Adrenal gland (tissue), 5 donors: ENCODE measurements around the gene MSS51.

ENCODE experiments used
- POLR2A ChIP-seq, 2 donors: fragments of 450-650 bp; IDR thresholded peaks; one replicate each; pipeline ENCODE4 v1.6.1; 2017; ENCODE audit warnings: antibody characterized with exemption in 2 of 2, mild to moderate bottlenecking in 2 of 2, moderate library complexity in 1 of 2
- TF ChIP-seq, protein P1 (sequence below), 6 experiments: fragments of 450-650 bp in 4 of 6; fragments of 200-600 bp in 2 of 6; sonication (generic) in 1 of 6; IDR thresholded peaks; 1 replicate in 5 of 6; 2 replicates in 1 of 6; pipeline versions ENCODE4 v1.5.1 to v1.8.0; 2016 to 2021; ENCODE audit warnings: antibody characterized with exemption in 6 of 6, mild to moderate bottlenecking in 2 of 6, moderate library complexity in 1 of 6
- donor health status: DM: no; HTN: no; CAD: no.

GRCh38 chr10:73423309-73423708 is 10.1 kb downstream of the MSS51 start:
- TF ChIP-seq, protein P1, sequence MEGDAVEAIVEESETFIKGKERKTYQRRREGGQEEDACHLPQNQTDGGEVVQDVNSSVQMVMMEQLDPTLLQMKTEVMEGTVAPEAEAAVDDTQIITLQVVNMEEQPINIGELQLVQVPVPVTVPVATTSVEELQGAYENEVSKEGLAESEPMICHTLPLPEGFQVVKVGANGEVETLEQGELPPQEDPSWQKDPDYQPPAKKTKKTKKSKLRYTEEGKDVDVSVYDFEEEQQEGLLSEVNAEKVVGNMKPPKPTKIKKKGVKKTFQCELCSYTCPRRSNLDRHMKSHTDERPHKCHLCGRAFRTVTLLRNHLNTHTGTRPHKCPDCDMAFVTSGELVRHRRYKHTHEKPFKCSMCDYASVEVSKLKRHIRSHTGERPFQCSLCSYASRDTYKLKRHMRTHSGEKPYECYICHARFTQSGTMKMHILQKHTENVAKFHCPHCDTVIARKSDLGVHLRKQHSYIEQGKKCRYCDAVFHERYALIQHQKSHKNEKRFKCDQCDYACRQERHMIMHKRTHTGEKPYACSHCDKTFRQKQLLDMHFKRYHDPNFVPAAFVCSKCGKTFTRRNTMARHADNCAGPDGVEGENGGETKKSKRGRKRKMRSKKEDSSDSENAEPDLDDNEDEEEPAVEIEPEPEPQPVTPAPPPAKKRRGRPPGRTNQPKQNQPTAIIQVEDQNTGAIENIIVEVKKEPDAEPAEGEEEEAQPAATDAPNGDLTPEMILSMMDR (IDR thresholded peaks at IDR 0.05) = no peak
- no peak for TF ChIP-seq POLR2A (IDR thresholded peaks at IDR 0.05)
